OCI-LY3 (cell line): ENCODE results near the gene TRAPPC12.
"Not testable (repeated sequence)": the region's sequence is repeated elsewhere in the genome, so short reads cannot be mapped to it uniquely, and the experiment has no call there.

ENCODE experiments used
- H2AFZ ChIP-seq: fragments of 200-600, 300-600 bp; shearing (Covaris generic); 2 replicates; pipeline ENCODE4 v1.6.0; 2014; ENCODE audit warnings: antibody characterized with exemption, low read depth, low read length
- H3K27ac ChIP-seq: fragments of 200-600, 300-600 bp; sonication (generic); 2 replicates; pipeline ENCODE4 v1.5.1; 2014; ENCODE audit warnings: mild to moderate bottlenecking, low read length, moderate library complexity, mixed read lengths
- H3K27me3 ChIP-seq: fragments of 200-600, 300-600 bp; sonication (generic); 2 replicates; pipeline ENCODE4 v1.6.1; 2014; ENCODE audit warnings: low read depth, low read length, mixed read lengths
- H3K36me3 ChIP-seq: fragments of 200-600, 300-600 bp; sonication (generic); replicated peaks from 2 replicates; pipeline ENCODE3; 2014; ENCODE audit warnings: low read depth, low read length, mixed read lengths
- H3K4me1 ChIP-seq: fragments of 300-600, 200-600 bp; sonication (generic); 2 replicates; pipeline ENCODE4 v1.6.1; 2014; ENCODE audit warnings: low read length, mixed read lengths
- H3K4me2 ChIP-seq: fragments of 200-600, 300-600 bp; sonication (generic); 2 replicates; pipeline ENCODE4 v1.6.1; 2014; ENCODE audit warnings: low read length, mixed read lengths
- H3K4me3 ChIP-seq: fragments of 300-600, 200-600 bp; sonication (generic); 2 replicates; pipeline ENCODE4 v1.5.1; 2014; ENCODE audit warnings: antibody characterized with exemption, mild to moderate bottlenecking, low read length, moderate library complexity
- H3K79me2 ChIP-seq: fragments of 300-600, 200-600 bp; shearing (Covaris generic); 2 replicates; pipeline ENCODE4 v1.6.1; 2014; ENCODE audit warnings: mild to moderate bottlenecking, low read length, mixed read lengths
- H3K9ac ChIP-seq: fragments of 300-600, 200-600 bp; shearing (Covaris generic); 2 replicates; pipeline ENCODE4 v1.6.0; 2014; ENCODE audit warnings: mild to moderate bottlenecking, low read length, moderate library complexity
- H3K9me3 ChIP-seq: fragments of 200-600, 300-600 bp; shearing (Covaris generic); 2 replicates; pipeline ENCODE4 v1.6.1; 2014; ENCODE audit warnings: low read length, mixed read lengths; ENCODE audit not compliant: insufficient read depth
- H4K20me1 ChIP-seq: fragments of 200-600, 300-600 bp; sonication (generic); 2 replicates; pipeline ENCODE4 v1.6.1; 2016; ENCODE audit warnings: low read length, mixed read lengths; ENCODE audit not compliant: insufficient read depth
- CTCF ChIP-seq: fragments of 200-600, 300-600 bp; sonication (generic); IDR thresholded peaks from 2 replicates; pipeline ENCODE4 v1.5.1; 2014; ENCODE audit warnings: antibody characterized with exemption, low read length, low read depth
- EZH2phosphoT487 ChIP-seq: fragments of 200-600 bp; shearing (Covaris generic); IDR thresholded peaks from 2 replicates; pipeline ENCODE4 v1.6.1; 2018; ENCODE audit warnings: antibody characterized with exemption, mixed run types, low read depth

TRAPPC12 gene

DNA sequence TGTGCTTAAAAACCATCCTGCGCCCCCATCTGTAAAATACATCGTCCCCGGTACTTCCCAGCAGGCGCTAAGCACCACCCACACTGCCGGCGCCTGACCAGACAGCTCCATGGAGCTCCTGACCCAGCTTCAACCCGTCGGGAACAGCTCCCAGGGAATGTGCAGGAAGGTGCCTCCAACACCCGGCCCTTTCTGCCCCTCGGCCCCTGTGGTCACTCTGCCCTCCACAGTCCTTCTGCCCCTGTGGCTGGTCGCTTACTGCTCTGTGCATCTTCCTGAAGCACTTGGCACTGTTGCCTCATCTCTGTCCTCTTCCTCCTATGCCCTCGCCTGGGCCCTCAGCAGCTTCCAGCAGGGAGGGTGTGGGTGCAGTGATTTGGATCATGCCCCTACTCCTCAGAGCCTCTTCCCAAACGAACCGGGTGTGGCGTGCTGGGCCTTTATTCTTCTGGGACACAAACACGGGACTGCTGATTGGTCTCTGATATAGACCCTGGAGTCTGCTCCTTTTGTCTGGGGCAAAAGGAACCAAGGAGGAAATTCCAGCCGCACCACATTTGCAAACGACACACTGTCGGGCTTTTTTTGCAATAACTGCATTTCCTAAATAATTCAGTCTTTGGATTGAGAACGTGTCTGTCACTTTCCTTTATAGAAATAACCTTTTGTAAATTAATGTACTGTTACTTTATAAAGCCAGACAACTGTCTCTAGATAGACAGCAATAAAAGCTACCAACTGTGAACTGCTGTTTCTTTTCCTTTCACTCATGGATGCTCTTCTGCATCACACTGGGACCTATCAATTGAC is 73.9 kb downstream of the TRAPPC12 start:
- Histone ChIP-seq H3K36me3 (peaks cover 34% of the 10 kb centered on the region), H3K4me3 (no peak overlapping the region), H3K4me2 (no peak overlapping the region), H3K9ac (no peak overlapping the region), H3K79me2 (no peaks in the 10 kb centered on the region), H4K20me1 (no peaks in the 10 kb centered on the region), H3K4me1 (no peaks in the 10 kb centered on the region), H3K27ac (no peak overlapping the region), H3K9me3 (no peaks in the 10 kb centered on the region), H2AFZ (no peak overlapping the region), H3K27me3 (no peaks in the 10 kb centered on the region)
- no peak for TF ChIP-seq CTCF
- TF ChIP-seq EZH2phosphoT487: no peak

DNA sequence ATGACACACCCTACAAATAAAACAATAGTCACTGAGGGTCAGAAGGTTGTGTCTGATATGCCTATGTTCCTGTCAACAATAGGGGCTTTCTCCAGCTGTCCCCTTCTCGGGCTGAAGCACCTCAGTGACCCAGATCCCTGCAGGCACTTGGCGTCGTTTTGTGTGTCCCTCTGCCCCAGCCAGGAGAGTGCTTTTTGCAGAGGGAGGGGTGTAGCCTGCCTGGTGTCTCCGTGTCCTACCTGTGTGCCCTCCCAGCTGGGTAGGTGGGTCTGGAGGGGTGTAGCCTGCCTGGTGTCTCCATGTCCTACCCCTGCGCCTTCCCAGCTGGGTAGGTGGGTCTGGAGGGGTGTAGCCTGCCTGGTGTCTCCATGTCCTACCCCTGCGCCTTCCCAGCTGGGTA is 74.5 kb downstream of the TRAPPC12 start:
- not testable (repeated sequence) for H3K4me3 ChIP-seq, H3K4me2 ChIP-seq, H4K20me1 ChIP-seq, H3K27me3 ChIP-seq, H2AFZ ChIP-seq, H3K4me1 ChIP-seq, H3K9me3 ChIP-seq, H3K79me2 ChIP-seq, H3K27ac ChIP-seq, H3K9ac ChIP-seq
- H3K36me3 ChIP-seq: peaks cover 30% of the 10 kb centered on the region

- Histone ChIP-seq H4K20me1 (no peaks in the 10 kb centered on the region), H3K27me3 (no peaks in the 10 kb centered on the region), H3K79me2 (no peaks in the 10 kb centered on the region), H3K9ac (no peak overlapping the region), H2AFZ (no peak overlapping the region), H3K9me3 (no peaks in the 10 kb centered on the region), H3K4me3 (no peak overlapping the region), H3K27ac (no peak overlapping the region), H3K4me2 (no peak overlapping the region), H3K4me1 (no peaks in the 10 kb centered on the region), H3K36me3 (peaks cover 25% of the 10 kb centered on the region)
- no peak for TF ChIP-seq EZH2phosphoT487
- no peak for TF ChIP-seq CTCF
These were observed 75.3 kb downstream of the TRAPPC12 start for GRCh38 chr2:3454802-3455201.

DNA sequence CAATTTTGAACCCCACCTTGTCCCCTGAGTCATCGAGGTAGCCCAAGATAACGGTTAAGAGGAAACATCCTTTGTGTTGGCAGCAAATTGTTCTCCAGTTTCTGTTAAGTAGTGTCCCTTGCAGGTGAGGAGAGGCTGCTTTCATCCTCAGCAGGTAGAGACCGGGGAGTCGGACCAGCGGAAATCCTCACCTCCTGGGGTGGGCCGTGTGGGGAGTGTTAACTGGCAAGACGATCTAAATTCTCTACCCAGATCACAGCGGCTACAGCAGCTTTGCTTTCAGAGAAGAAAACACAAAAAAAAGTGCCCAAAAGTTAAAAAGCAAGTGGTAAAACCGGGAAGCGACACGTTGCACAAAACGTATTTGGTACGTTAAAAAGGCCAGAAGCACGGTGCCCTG is 76.6 kb downstream of the TRAPPC12 start:
- peaks cover 24% of the 10 kb centered on the region for H3K36me3 ChIP-seq
- H3K27ac ChIP-seq: no peak overlapping the region
- no peak overlapping the region for H3K9ac ChIP-seq

More for the DNA sequence above, 76.6 kb downstream of the TRAPPC12 start:
- Histone ChIP-seq H3K4me2 (no peak overlapping the region), H3K27me3 (no peaks in the 10 kb centered on the region), H3K79me2 (no peaks in the 10 kb centered on the region), H2AFZ (no peak overlapping the region), H4K20me1 (no peaks in the 10 kb centered on the region), H3K9me3 (no peaks in the 10 kb centered on the region), H3K4me1 (peaks cover 3% of the 10 kb centered on the region), H3K4me3 (no peak overlapping the region)
- no peak for TF ChIP-seq EZH2phosphoT487
- TF ChIP-seq CTCF: no peak
